H9 (cell line): ENCODE data around the gene KDM2A. TPM values are rescaled to one million over a fixed set of nuclear protein-coding genes. Genes with fewer than 3 reads are reported as not detected.

Experiments
- DNase-seq: peaks from one replicate; pipeline ENCODE4 v3.0.0-alpha.2; 2017
- H2AFZ ChIP-seq: one replicate; pipeline ENCODE4 v1.6.1; 2013; ENCODE audit warnings: mild to moderate bottlenecking, low read length, control low read depth, moderate library complexity
- H2AK5ac ChIP-seq: 2 replicates; pipeline ENCODE4 v1.6.1; 2013; ENCODE audit warnings: low read length, control low read depth, mixed read lengths; ENCODE audit not compliant: insufficient read length
- H2BK120ac ChIP-seq: one replicate; pipeline ENCODE4 v1.6.1; 2013; ENCODE audit warnings: low read depth, mild to moderate bottlenecking, low read length, control low read depth, inconsistent platforms; ENCODE audit not compliant: poor library complexity, severe bottlenecking
- H2BK12ac ChIP-seq: 2 replicates; pipeline ENCODE4 v1.6.1; 2013; ENCODE audit warnings: low read length, control low read depth, mixed read lengths, low read depth; ENCODE audit not compliant: insufficient read length
- H2BK15ac ChIP-seq: 2 replicates; pipeline ENCODE4 v1.6.1; 2013; ENCODE audit warnings: low read depth, low read length, control low read depth
- H2BK20ac ChIP-seq: one replicate; pipeline ENCODE4 v1.6.1; 2013; ENCODE audit warnings: low read depth, mild to moderate bottlenecking, low read length, control low read depth, inconsistent platforms; ENCODE audit not compliant: poor library complexity, severe bottlenecking
- H2BK5ac ChIP-seq: 2 replicates; pipeline ENCODE4 v1.6.1; 2013; ENCODE audit warnings: low read length, control low read depth, mixed read lengths; ENCODE audit not compliant: insufficient read length
- H3K14ac ChIP-seq: 2 replicates; pipeline ENCODE4 v1.6.1; 2013; ENCODE audit warnings: low read length, control low read depth; ENCODE audit not compliant: insufficient read depth
- H3K18ac ChIP-seq: 2 replicates; pipeline ENCODE4 v1.6.1; 2013; ENCODE audit warnings: low read depth, mild to moderate bottlenecking, mixed read lengths, low read length, control low read depth; ENCODE audit not compliant: insufficient read length
- H3K23ac ChIP-seq: 2 replicates; pipeline ENCODE4 v1.6.1; 2013; ENCODE audit warnings: low read length, control low read depth, mixed read lengths, low read depth; ENCODE audit not compliant: insufficient read length
- H3K23me2 ChIP-seq: 2 replicates; pipeline ENCODE4 v1.6.1; 2013; ENCODE audit warnings: low read depth, mild to moderate bottlenecking, mixed read lengths, low read length, control low read depth; ENCODE audit not compliant: insufficient read length, poor library complexity, severe bottlenecking
- H3K27ac ChIP-seq: 2 replicates; pipeline ENCODE4 v1.5.1; 2013; ENCODE audit warnings: low read length, control low read depth, mixed read lengths, low read depth; ENCODE audit not compliant: insufficient read length
- H3K27me3 ChIP-seq: 2 replicates; pipeline ENCODE4 v1.6.1; 2013; ENCODE audit warnings: low read length, control low read depth, inconsistent platforms; ENCODE audit not compliant: insufficient read depth
- H3K4ac ChIP-seq: 2 replicates; pipeline ENCODE4 v1.6.1; 2013; ENCODE audit warnings: low read depth, mild to moderate bottlenecking, control low read depth, inconsistent platforms, low read length, moderate library complexity
- H3K4me1 ChIP-seq: 2 replicates; pipeline ENCODE4 v1.6.1; 2013; ENCODE audit warnings: low read length, control low read depth, inconsistent platforms; ENCODE audit not compliant: insufficient read depth
- H3K4me2 ChIP-seq: 2 replicates; pipeline ENCODE4 v1.6.1; 2013; ENCODE audit warnings: low read length, control low read depth, mixed read lengths; ENCODE audit not compliant: insufficient read length, insufficient read depth
- H3K56ac ChIP-seq: 2 replicates; pipeline ENCODE4 v1.6.1; 2013; ENCODE audit warnings: low read depth, mild to moderate bottlenecking, mixed read lengths, low read length, control low read depth; ENCODE audit not compliant: insufficient read length
- H3K79me1 ChIP-seq: 2 replicates; pipeline ENCODE4 v1.6.1; 2013; ENCODE audit warnings: low read depth, mild to moderate bottlenecking, moderate library complexity, low read length, control low read depth, inconsistent platforms; ENCODE audit not compliant: insufficient read depth, poor library complexity, severe bottlenecking
- H3K79me2 ChIP-seq: 2 replicates; pipeline ENCODE4 v1.6.1; 2013; ENCODE audit warnings: low read length, control low read depth, inconsistent platforms; ENCODE audit not compliant: insufficient read depth
- H3K9ac ChIP-seq: 2 replicates; pipeline ENCODE4 v1.6.1; 2013; ENCODE audit warnings: low read length, control low read depth, mixed read lengths; ENCODE audit not compliant: insufficient read length; ENCODE audit errors: extremely low read depth
- H3K9me3 ChIP-seq: one replicate; pipeline ENCODE4 v1.6.1; 2013; ENCODE audit warnings: low read depth, low read length, inconsistent platforms; ENCODE audit not compliant: control insufficient read depth
- H3T11ph ChIP-seq: one replicate; pipeline ENCODE4 v1.6.1; 2013; ENCODE audit warnings: mild to moderate bottlenecking, low read length, control low read depth, inconsistent platforms
- H4K20me1 ChIP-seq: one replicate; pipeline ENCODE4 v1.6.1; 2013; ENCODE audit not compliant: control insufficient read depth, insufficient read length, insufficient read depth
- H4K5ac ChIP-seq: 2 replicates; pipeline ENCODE4 v1.6.1; 2013; ENCODE audit warnings: low read depth, mild to moderate bottlenecking, mixed read lengths, low read length, control low read depth; ENCODE audit not compliant: insufficient read length
- H4K8ac ChIP-seq: replicated peaks from 2 replicates; pipeline ENCODE4 v1.6.1; 2013; ENCODE audit warnings: low read length, control low read depth, mixed read lengths, low read depth; ENCODE audit not compliant: insufficient read length
- H4K91ac ChIP-seq: 2 replicates; pipeline ENCODE4 v1.6.1; 2013; ENCODE audit warnings: low read depth, mild to moderate bottlenecking, moderate library complexity, mixed read lengths, low read length, control low read depth; ENCODE audit not compliant: insufficient read length
- H3K27ac Mint-ChIP-seq, 3 experiments: 2 replicates in 2 of 3; 3 replicates in 1 of 3; pipeline ENCODE4 v1.8.0; 2020 to 2021; ENCODE audit warnings: mixed read lengths in 3 of 3, mild to moderate bottlenecking in 1 of 3, moderate library complexity in 1 of 3
- H3K27me3 Mint-ChIP-seq: 2 replicates; pipeline ENCODE4 v1.8.0; 2021; ENCODE audit warnings: low read depth, mild to moderate bottlenecking, moderate library complexity, mixed read lengths
- H3K36me3 Mint-ChIP-seq, 3 experiments: 2 replicates in 2 of 3; 3 replicates in 1 of 3; pipeline ENCODE4 v1.8.0; 2020 to 2021; ENCODE audit warnings: low read depth in 3 of 3, mixed read lengths in 3 of 3; ENCODE audit not compliant: insufficient read depth in 1 of 3
- H3K4me1 Mint-ChIP-seq, 2 experiments: 2 replicates each; pipeline ENCODE4 v1.8.0; 2020; ENCODE audit warnings: mixed read lengths in 2 of 2
- H3K4me3 Mint-ChIP-seq, 2 experiments: 2 replicates in 1 of 2; 3 replicates in 1 of 2; pipeline ENCODE4 v1.8.0; 2020 to 2021; ENCODE audit warnings: mild to moderate bottlenecking in 2 of 2, mixed read lengths in 2 of 2, moderate library complexity in 1 of 2
- H3K9me3 Mint-ChIP-seq, 2 experiments: 2 replicates in 1 of 2; 3 replicates in 1 of 2; pipeline ENCODE4 v1.8.0; 2020; ENCODE audit warnings: mild to moderate bottlenecking in 2 of 2, mixed read lengths in 2 of 2, moderate library complexity in 1 of 2
- CTCF ChIP-seq: fragments of 200-600 bp; sonication (generic); conservative IDR thresholded peaks from 3 replicates; pipeline ENCODE4 v1.8.0; 2021; ENCODE audit warnings: antibody characterized with exemption, mild to moderate bottlenecking
- WGBS: extraction: QIAGEN DNeasy Blood & Tissue Kit; methylation state at CpG from one replicate; pipeline ENCODE4 v1.1.7; 2013; ENCODE audit warnings: missing lambda C conversion rate, low lambda C conversion rate, mixed read lengths; ENCODE audit not compliant: insufficient read length; ENCODE audit errors: extremely low coverage; 5-methylcytosine and 5-hydroxymethylcytosine counted together
- total RNA-seq: library from RNA; stranded (reverse); gene quantifications from 2 replicates; pipeline ENCODE4 v1.2.1, GENCODE V29; 2021

The KDM2A gene
- total RNA-seq, 1 experiment from 2014 or later: 85.9 TPM

GRCh38 chr11:67194096-67194495, 75.0 kb downstream of the KDM2A start:
- no peak overlapping the region for H3K23ac ChIP-seq
- no peak overlapping the region for H3K18ac ChIP-seq
- no peaks in the 10 kb centered on the region for H3K79me1 ChIP-seq
- H3K4me2 ChIP-seq: no peak overlapping the region
- H2BK15ac ChIP-seq: no peak overlapping the region
- H3K27ac Mint-ChIP-seq: 0 out of 7 replicates have a peak overlapping the region, but pooled peaks of 2 of the 3 experiments have one; percentile 18 to 58
- H3K9me3 ChIP-seq: no peaks in the 10 kb centered on the region
- H4K8ac ChIP-seq: no peak overlapping the region
- no peak for TF ChIP-seq CTCF
- WGBS: no CpG with 5 or more reads among the region's 2 CpGs
- no peak overlapping the region for H2BK12ac ChIP-seq
- no peak overlapping the region for H3K14ac ChIP-seq
- no peak overlapping the region for H4K5ac ChIP-seq
- H4K91ac ChIP-seq: no peak overlapping the region
- no peak overlapping the region for H2AFZ ChIP-seq
- H3K4me1 ChIP-seq: peaks cover 2% of the 10 kb centered on the region; the same call in 1 of the 2 replicates
- H3K56ac ChIP-seq: no peak overlapping the region
- no peaks in the 10 kb centered on the region for H4K20me1 ChIP-seq
- H3K27ac ChIP-seq: no peak overlapping the region
- no peaks in the 10 kb centered on the region for H3K27me3 ChIP-seq
- H3K36me3 Mint-ChIP-seq: peaks cover 2 to 37% (median 17%) of the 10 kb centered on the region in 3 experiments; a peak in 5 of 7 replicates
- no peak for DNase-seq
- H3T11ph ChIP-seq: no peak overlapping the region
- H3K27me3 Mint-ChIP-seq: no peaks in the 10 kb centered on the region
- no peak overlapping the region for H2AK5ac ChIP-seq
- no peaks in the 10 kb centered on the region for H3K9me3 Mint-ChIP-seq
- H3K23me2 ChIP-seq: no peaks in the 10 kb centered on the region
- H3K4ac ChIP-seq: no peak overlapping the region
- no peak overlapping the region for H3K4me3 Mint-ChIP-seq
- H3K4me1 Mint-ChIP-seq: peaks cover 19 to 23% of the 10 kb centered on the region in 2 experiments
- no peak overlapping the region for H2BK20ac ChIP-seq
- H2BK5ac ChIP-seq: no peak overlapping the region
- no peak overlapping the region for H2BK120ac ChIP-seq
- no peaks in the 10 kb centered on the region for H3K79me2 ChIP-seq
- no peak overlapping the region for H3K9ac ChIP-seq
